Stomach (tissue), 9 donors: ENCODE data around the gene UBE2O. TPM values are rescaled to one million over a fixed set of nuclear protein-coding genes. Genes with fewer than 3 reads are reported as not detected.

Source experiments
- DNase-seq, 2 donors: peaks; one replicate each; pipeline versions ENCODE4 v3.0.0 to v3.0.0-alpha.2; 2013 to 2019
- H3K27ac ChIP-seq, 5 donors: fragments of 200-600 bp in 4 of 5; sonication (generic) in 4 of 5; one replicate each; pipeline ENCODE4 v1.5.1; 2013 to 2019; ENCODE audit warnings: mild to moderate bottlenecking in 1 of 5, moderate library complexity in 1 of 5
- H3K27me3 ChIP-seq, 3 donors: fragments of 200-600 bp; sonication (generic); one replicate each; pipeline ENCODE4 v1.5.1; 2017 to 2019; ENCODE audit warnings: mixed run types in 1 of 3
- H3K36me3 ChIP-seq, 4 donors: fragments of 200-600 bp; sonication (generic); 1 replicate in 3 of 4; 2 replicates in 1 of 4; pipeline ENCODE4 v1.5.1; 2016 to 2019
- H3K4me1 ChIP-seq, 4 donors: fragments of 200-600 bp; sonication (generic); one replicate each; pipeline ENCODE4 v1.5.1; 2016 to 2019
- H3K4me3 ChIP-seq, 4 donors: fragments of 200-600 bp; sonication (generic) in 3 of 4; one replicate each; pipeline ENCODE4 v1.5.1; 2016 to 2019; ENCODE audit warnings: mild to moderate bottlenecking in 1 of 4
- H3K9me3 ChIP-seq, 4 donors: fragments of 200-600 bp; sonication (generic); one replicate each; pipeline ENCODE4 v1.5.1; 2016 to 2019
- CTCF ChIP-seq, 7 experiments: fragments of 450-650 bp in 4 of 7; fragments of 200-600 bp in 3 of 7; sonication (generic) in 3 of 7; IDR thresholded peaks; one replicate each; pipeline ENCODE4 v1.5.1; 2016 to 2019; ENCODE audit warnings: antibody characterized with exemption in 7 of 7, control low read depth in 2 of 7, mild to moderate bottlenecking in 1 of 7
- EP300 ChIP-seq: sonication (generic); formaldehyde crosslinking; IDR thresholded peaks from one replicate; pipeline ENCODE4 v1.6.1; 2017; ENCODE audit warnings: antibody characterized with exemption
- POLR2A ChIP-seq, 4 donors: fragments of 450-650 bp; IDR thresholded peaks; one replicate each; pipeline ENCODE4 v1.6.1; 2016; ENCODE audit warnings: antibody characterized with exemption in 4 of 4, control low read depth in 2 of 4, mild to moderate bottlenecking in 1 of 4, moderate library complexity in 1 of 4
- POLR2AphosphoS5 ChIP-seq, 3 donors: sonication (generic); formaldehyde crosslinking; IDR thresholded peaks; one replicate each; pipeline ENCODE4 v1.6.1; 2016; ENCODE audit warnings: antibody characterized with exemption in 3 of 3
- WGBS, 5 donors: extraction: QIAGEN DNeasy Blood & Tissue Kit in 3 of 5; methylation state at CpG; one replicate each; pipeline versions ENCODE4 v1.1.5 to v1.1.7; 2013 to 2018; 5-methylcytosine and 5-hydroxymethylcytosine counted together
- intact Hi-C: fragments of 100-400 bp; cut with DNase I; formaldehyde crosslinking; loops from one replicate; pipeline ENCODE4 v1.15.1; 2023; ENCODE audit warnings: low total_unique reads
- polyA plus RNA-seq, 3 donors: library from polyadenylated mRNA; stranded (reverse); fragments of 200-250 nt; gene quantifications; one replicate each; pipeline ENCODE4 v1.2.3, GENCODE V29; 2013
- total RNA-seq, 5 donors: library from RNA; depleted of rRNA; stranded (reverse); fragments of >200 nt; gene quantifications; one replicate each; pipeline versions ENCODE4 v1.1.0 to v1.2.3, GENCODE V29; 2014 to 2016
- donor health status: healthy with polysubstance abuse.
- donor health status: Bipolar disorder and iron deficiency.
- donor health status: healthy.

UBE2O gene
- total and polyA plus RNA-seq, 8 donors = 4.6 to 32.7 (median 11.9) TPM

DNA sequence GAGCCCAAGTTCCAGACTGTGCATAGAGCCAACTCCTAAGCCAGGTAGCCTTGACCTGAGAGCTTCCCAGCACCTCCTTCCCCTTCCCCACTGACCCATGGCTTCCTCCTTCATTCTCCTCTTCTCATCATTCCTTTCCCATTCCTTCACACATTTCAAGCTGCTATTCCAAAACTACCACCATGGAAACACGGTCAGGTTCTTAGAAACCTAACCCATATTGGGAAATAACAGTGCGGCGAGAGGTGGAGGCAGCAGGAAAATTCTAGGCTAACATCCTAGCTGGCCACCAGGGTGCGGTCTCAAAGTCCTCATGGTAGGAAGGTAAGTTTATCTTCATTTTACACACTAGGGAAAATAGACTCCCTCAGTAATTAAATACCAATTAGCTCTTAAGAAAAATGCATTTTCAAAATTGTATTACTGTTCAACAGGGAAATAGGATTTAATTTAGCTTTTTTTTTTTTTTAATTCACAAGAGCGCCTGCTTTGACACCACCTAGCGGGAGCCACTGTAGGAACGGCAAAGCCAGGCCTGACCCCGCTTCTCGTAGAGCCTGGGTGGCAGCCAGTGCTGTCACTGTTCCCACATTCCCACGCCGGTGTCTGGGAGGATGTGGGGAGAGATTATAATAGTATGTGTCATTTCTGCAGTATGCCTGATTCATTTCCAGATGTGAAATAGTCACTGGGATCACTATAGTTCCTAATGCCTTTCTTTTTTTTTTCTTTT lies 82.5 kb downstream of the UBE2O start:
- Histone ChIP-seq H3K27me3 (no peaks in the 10 kb centered on the region), H3K4me3 (no peak overlapping the region), H3K9me3 (no peaks in the 10 kb centered on the region), H3K4me1 (peaks cover 0 to 11% (median 8%) of the 10 kb centered on the region in 4 donors), H3K27ac (peak overlapping the region in 4 of 5 donors; percentile 25 to 50 (median 44)), H3K36me3 (no peaks in the 10 kb centered on the region)
- intact Hi-C loops = no loop called here
- peak in 5 of 7 experiments; percentile 25 to 39 (median 28) for TF ChIP-seq CTCF (IDR thresholded peaks at IDR 0.05)
- no peak for TF ChIP-seq POLR2A (IDR thresholded peaks at IDR 0.05)
- TF ChIP-seq EP300 = no peak
- TF ChIP-seq POLR2AphosphoS5 (IDR thresholded peaks at IDR 0.05) = peak in 1 of 3 donors; percentile 41
- peak in 1 of 2 donors; percentile 47 for DNase-seq
- 35 to 53% (median 46%) methylated on average over 11 of the region's 11 CpGs for WGBS, 5 donors

DNA sequence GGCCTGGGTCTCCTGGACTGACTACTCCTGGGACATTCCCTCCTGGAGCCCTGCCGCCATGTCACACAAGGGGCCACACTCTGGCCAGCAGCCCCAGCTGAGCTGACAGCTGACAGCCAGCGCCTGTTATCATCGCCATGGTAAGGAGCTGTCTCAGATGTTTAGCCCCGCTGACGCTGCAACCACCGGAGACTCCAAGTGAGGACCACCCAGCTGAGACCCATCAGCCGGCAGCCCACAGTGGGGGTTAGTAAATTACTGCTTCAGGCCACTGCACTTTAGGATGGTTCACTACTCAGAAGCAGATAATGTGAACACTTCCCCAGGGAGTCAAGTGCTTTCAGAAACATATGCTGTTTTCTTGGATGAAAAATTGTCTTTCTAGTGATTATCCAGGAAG lies 83.1 kb downstream of the UBE2O start:
- intact Hi-C loops = no loop called here
- DNase-seq = no peak
- Histone ChIP-seq H3K27ac (peak overlapping the region in 3 of 5 donors; percentile 20 to 50 (median 30)), H3K9me3 (no peaks in the 10 kb centered on the region), H3K27me3 (no peaks in the 10 kb centered on the region), H3K4me3 (no peak overlapping the region), H3K36me3 (no peaks in the 10 kb centered on the region), H3K4me1 (peaks cover 0 to 11% (median 8%) of the 10 kb centered on the region in 4 donors)
- WGBS, 5 donors = 72 to 81% (median 74%) methylated on average over 1 to 7 of the region's 7 CpGs; no CpG with 5 or more reads in 1 of the 5 donors
- TF ChIP-seq POLR2AphosphoS5 (IDR thresholded peaks at IDR 0.05) (no peak), EP300 (no peak), CTCF (IDR thresholded peaks at IDR 0.05) (no peak), POLR2A (IDR thresholded peaks at IDR 0.05) (no peak)

GRCh38 chr17:76369379-76369778 lies 83.6 kb downstream of the UBE2O start:
- Histone ChIP-seq H3K4me3 (no peak overlapping the region), H3K36me3 (no peaks in the 10 kb centered on the region), H3K4me1 (peaks cover 0 to 11% (median 8%) of the 10 kb centered on the region in 4 donors), H3K27ac (peak overlapping the region in 3 of 5 donors; percentile 20 to 50 (median 30)), H3K27me3 (no peaks in the 10 kb centered on the region), H3K9me3 (no peaks in the 10 kb centered on the region)
- WGBS, 5 donors = 78 to 87% (median 82%) methylated on average over 9 to 10 of the region's 10 CpGs
- intact Hi-C loops = no loop called here
- DNase-seq = no peak
- TF ChIP-seq EP300 = no peak
- no peak for TF ChIP-seq POLR2AphosphoS5 (IDR thresholded peaks at IDR 0.05)
- no peak for TF ChIP-seq POLR2A (IDR thresholded peaks at IDR 0.05)

GRCh38 chr17:76368545-76368944 lies 84.4 kb downstream of the UBE2O start:
- no peak for DNase-seq
- intact Hi-C loops = no loop called here
- no peaks in the 10 kb centered on the region for H3K36me3 ChIP-seq
- no peaks in the 10 kb centered on the region for H3K27me3 ChIP-seq
- 78 to 86% (median 80%) methylated on average over 7 to 11 of the region's 11 CpGs for WGBS, 5 donors
- H3K9me3 ChIP-seq = no peaks in the 10 kb centered on the region
- no peak overlapping the region for H3K27ac ChIP-seq
- TF ChIP-seq POLR2A (IDR thresholded peaks at IDR 0.05) (no peak), EP300 (no peak), POLR2AphosphoS5 (IDR thresholded peaks at IDR 0.05) (no peak), CTCF (IDR thresholded peaks at IDR 0.05) (no peak)
- peaks cover 0 to 11% (median 8%) of the 10 kb centered on the region in 4 donors for H3K4me1 ChIP-seq
- H3K4me3 ChIP-seq = no peak overlapping the region

DNA sequence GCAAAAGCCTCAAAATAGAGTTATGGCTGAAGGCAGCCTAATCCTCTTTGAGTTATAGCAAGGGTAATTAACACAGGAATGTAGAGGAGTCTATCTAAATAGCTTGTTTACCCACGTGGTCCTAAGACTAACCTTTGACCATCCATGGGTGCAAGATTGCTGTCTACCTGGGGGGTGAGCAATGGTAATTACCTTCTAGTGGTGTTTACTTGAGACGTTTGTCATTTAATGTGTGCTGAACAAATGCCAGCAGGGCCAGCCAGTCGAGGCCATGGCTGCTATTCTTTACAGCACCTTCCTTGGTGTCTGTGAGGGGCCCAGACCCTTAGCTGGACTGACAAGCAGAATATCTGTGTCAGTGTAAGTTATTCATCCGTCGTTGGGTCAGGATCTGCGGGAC lies 85.3 kb downstream of the UBE2O start:
- no peak overlapping the region for H3K27ac ChIP-seq
- H3K9me3 ChIP-seq = no peaks in the 10 kb centered on the region
- peaks cover 0 to under 1% (median 0%) of the 10 kb centered on the region in 3 donors for H3K27me3 ChIP-seq
- WGBS, 5 donors = 60 to 79% (median 66%) methylated on average over 4 to 6 of the region's 6 CpGs
- TF ChIP-seq CTCF (IDR thresholded peaks at IDR 0.05) (no peak), POLR2AphosphoS5 (IDR thresholded peaks at IDR 0.05) (no peak), POLR2A (IDR thresholded peaks at IDR 0.05) (no peak), EP300 (no peak)
- peaks cover 0 to 11% (median 8%) of the 10 kb centered on the region in 4 donors for H3K4me1 ChIP-seq
- no peak overlapping the region for H3K4me3 ChIP-seq
- intact Hi-C loops = no loop called here
- H3K36me3 ChIP-seq = no peaks in the 10 kb centered on the region
- DNase-seq = no peak
